Calu3 (cell line): ENCODE data around the gene HK1. TPM values are rescaled to one million over a fixed set of nuclear protein-coding genes. Genes with fewer than 3 reads are reported as not detected.

ENCODE experiments used
- BruUV-seq: library from RNA; stranded (reverse); fragments of 400-500 nt; replicated peaks from 2 replicates; lab custom pipeline; 2021; lab: Mats Ljungman, UMichigan
- CTCF ChIA-PET: fragments of 300-600 bp; sonication (Branson Sonifier 250); formaldehyde crosslinking; loops from one replicate; lab custom pipeline; 2022; ENCODE audit warnings: antibody characterized with exemption; lab: Charles Lee
- DNase-seq: peaks from one replicate; pipeline ENCODE4 v3.0.0; 2022
- H3K27ac Mint-ChIP-seq: one replicate; pipeline ENCODE4 v1.8.0; 2022; ENCODE audit warnings: mixed read lengths; ENCODE audit not compliant: unreplicated experiment
- H3K27me3 Mint-ChIP-seq: one replicate; pipeline ENCODE4 v1.8.0; 2022; ENCODE audit warnings: mixed read lengths; ENCODE audit not compliant: unreplicated experiment
- H3K36me3 Mint-ChIP-seq: one replicate; pipeline ENCODE4 v1.8.0; 2022; ENCODE audit warnings: mild to moderate bottlenecking, moderate library complexity, mixed read lengths; ENCODE audit not compliant: insufficient read depth, unreplicated experiment
- H3K4me1 Mint-ChIP-seq: one replicate; pipeline ENCODE4 v1.8.0; 2022; ENCODE audit warnings: mild to moderate bottlenecking, low read depth, mixed read lengths; ENCODE audit not compliant: unreplicated experiment
- H3K4me3 Mint-ChIP-seq: one replicate; pipeline ENCODE4 v1.8.0; 2022; ENCODE audit warnings: mild to moderate bottlenecking, low read depth, moderate library complexity, mixed read lengths; ENCODE audit not compliant: unreplicated experiment
- H3K9me3 Mint-ChIP-seq: one replicate; pipeline ENCODE4 v1.8.0; 2022; ENCODE audit warnings: low read depth, mixed read lengths; ENCODE audit not compliant: unreplicated experiment
- CTCF ChIP-seq: fragments of 200-600 bp; IDR thresholded peaks from one replicate; pipeline ENCODE4 v1.8.0; 2022; ENCODE audit warnings: antibody characterized with exemption; ENCODE audit not compliant: unreplicated experiment
- intact Hi-C: fragments of 100-400 bp; cut with micrococcal nuclease; formaldehyde crosslinking; loops from one replicate; pipeline ENCODE4 v1.10.0; 2022; ENCODE audit not compliant: unreplicated experiment
- total RNA-seq: library from RNA; stranded (reverse); gene quantifications from 2 replicates; pipeline ENCODE4 v1.2.3, GENCODE V29; 2022

The HK1 gene
- total RNA-seq, 1 experiment from 2014 or later = 58.8 TPM

GRCh38 chr10:69352569-69353264, 74.4 kb downstream of the HK1 start:
- intact Hi-C loops = no loop called here
- CTCF ChIA-PET = interaction anchor here (0.6 to 0.7 kb wide), 3 partner anchors 94 to 292 kb away, joined by 3 to 5 read pairs (median 4); no protein-coding TSS in a partner anchor

GRCh38 chr10:69353977-69354635, 75.8 kb downstream of the HK1 start:
- H3K9me3 Mint-ChIP-seq = no peaks in the 10 kb centered on the region
- intact Hi-C loops = no loop called here
- CTCF ChIA-PET = interaction anchor here (0.6 to 0.7 kb wide), 2 partner anchors 27 to 64 kb away, joined by 3 to 4 read pairs; no protein-coding TSS in a partner anchor
- no peak overlapping the region for H3K4me3 Mint-ChIP-seq
- no TSS peak for BruUV-seq
- H3K4me1 Mint-ChIP-seq = peaks cover 11% of the 10 kb centered on the region
- H3K27ac Mint-ChIP-seq = no peak overlapping the region
- peaks cover 8% of the 10 kb centered on the region for H3K36me3 Mint-ChIP-seq
- no peaks in the 10 kb centered on the region for H3K27me3 Mint-ChIP-seq
- DNase-seq = no peak
- no peak for TF ChIP-seq CTCF

More at GRCh38 chr10:69352569-69353264, 74.4 kb downstream of the HK1 start:
- no peak overlapping the region for H3K27ac Mint-ChIP-seq
- H3K9me3 Mint-ChIP-seq = no peaks in the 10 kb centered on the region
- no peaks in the 10 kb centered on the region for H3K4me1 Mint-ChIP-seq
- no peak overlapping the region for H3K4me3 Mint-ChIP-seq
- no TSS peak for BruUV-seq
- no peak for TF ChIP-seq CTCF
- DNase-seq = no peak
- no peaks in the 10 kb centered on the region for H3K27me3 Mint-ChIP-seq
- H3K36me3 Mint-ChIP-seq = peaks cover 18% of the 10 kb centered on the region

GRCh38 chr10:69356187-69356586, 77.9 kb downstream of the HK1 start:
- no peak for TF ChIP-seq CTCF
- no peaks in the 10 kb centered on the region for H3K9me3 Mint-ChIP-seq
- CTCF ChIA-PET = no interaction called here
- no peak overlapping the region for H3K27ac Mint-ChIP-seq
- intact Hi-C loops = no loop called here
- DNase-seq = no peak
- H3K36me3 Mint-ChIP-seq = peaks cover 8% of the 10 kb centered on the region
- no peaks in the 10 kb centered on the region for H3K27me3 Mint-ChIP-seq
- peaks cover 32% of the 10 kb centered on the region for H3K4me1 Mint-ChIP-seq
- H3K4me3 Mint-ChIP-seq = no peak overlapping the region
- no TSS peak for BruUV-seq

- Mint-ChIP-seq H3K9me3 (no peaks in the 10 kb centered on the region), H3K27me3 (no peaks in the 10 kb centered on the region)
- intact Hi-C loops = no loop called here
Measured at GRCh38 chr10:69358148-69358795, 80.0 kb downstream of the HK1 start.

More at GRCh38 chr10:69358148-69358795, 80.0 kb downstream of the HK1 start:
- TF ChIP-seq CTCF = no peak
- Mint-ChIP-seq H3K27ac (no peak overlapping the region), H3K4me1 (peaks cover 50% of the 10 kb centered on the region), H3K36me3 (peaks cover 18% of the 10 kb centered on the region), H3K4me3 (no peak overlapping the region)
- CTCF ChIA-PET = no interaction called here
- no peak for DNase-seq
- no TSS peak for BruUV-seq
